ENCODE measurements around the gene INTS11. TPM values are rescaled to one million over a fixed set of nuclear protein-coding genes. Genes with fewer than 3 reads are reported as not detected.

Gene INTS11
- total and polyA plus RNA-seq, 2 donors (not counting 1 experiment from before 2014, with no cell fraction given), result 149 to 245 TPM

DNA sequence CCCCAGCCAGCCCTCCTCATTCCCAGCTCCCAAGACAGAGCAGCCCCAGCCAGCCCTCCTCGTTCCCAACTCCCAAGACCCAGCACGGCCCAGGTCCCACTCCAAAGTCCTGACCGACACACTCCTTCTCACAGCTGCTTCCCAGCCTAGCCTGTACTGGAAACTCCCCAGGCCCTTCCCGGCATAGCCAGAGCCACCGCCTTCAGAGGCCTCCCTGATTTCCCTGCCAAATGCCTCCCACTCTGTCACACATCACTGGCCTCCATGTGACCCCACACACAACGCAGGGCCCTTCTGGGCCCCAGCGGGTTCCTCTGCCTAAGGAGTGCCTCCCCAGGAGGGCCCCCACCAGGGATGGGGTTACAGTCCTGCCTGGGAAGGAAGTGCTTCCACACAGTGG lies 53.6 kb downstream of the INTS11 start:
- H3K27ac Mint-ChIP-seq, result no peak overlapping the region
- H3K4me1 Mint-ChIP-seq, result peaks cover 36% of the 10 kb centered on the region
- peaks cover 65% of the 10 kb centered on the region for H3K79me2 ChIP-seq (ENCODE audit: control insufficient read depth, insufficient read depth, low read length)
- H3K4me2 ChIP-seq (replicated peaks; ENCODE audit: low read depth, low read length, poor library complexity, severe bottlenecking), result peak overlapping the region; percentile 42
- H4K20me1 ChIP-seq (ENCODE audit: control insufficient read depth, insufficient read depth, low read length, poor library complexity, severe bottlenecking), result peaks cover 62% of the 10 kb centered on the region
- no peaks in the 10 kb centered on the region for H3K27me3 ChIP-seq (replicated peaks in 1 of 4; ENCODE audit: control extremely low read depth in 1 of 4, control insufficient read depth in 3 of 4, insufficient read depth in 4 of 4, low read length in 3 of 4)
- H3K9me3 Mint-ChIP-seq (ENCODE audit: insufficient read depth), result no peaks in the 10 kb centered on the region
- H3K36me3 ChIP-seq (replicated peaks in 1 of 2; ENCODE audit: control extremely low read depth in 1 of 2, control insufficient read depth in 1 of 2, extremely low read depth in 1 of 2, insufficient read depth in 2 of 2, low read length in 1 of 2), result peaks cover 0 to 22% of the 10 kb centered on the region in 2 experiments
- DNase-seq (no peak), ATAC-seq (ENCODE audit: low read depth) (no peak)
- no peak overlapping the region for H2AFZ ChIP-seq (ENCODE audit: insufficient read depth, low read depth, low read length, poor library complexity, severe bottlenecking)
- no peaks in the 10 kb centered on the region for H3K9me3 ChIP-seq (ENCODE audit: control extremely low read depth in 1 of 3, control insufficient read depth in 2 of 3, insufficient read depth in 1 of 3, low read length in 2 of 3)
- H3K4me3 ChIP-seq (ENCODE audit: control extremely low read depth in 1 of 5, extremely low read depth in 1 of 5, insufficient read depth in 1 of 5, low read depth in 2 of 5, low read length in 4 of 5), result no peak overlapping the region
- H3K4me1 ChIP-seq (ENCODE audit: control insufficient read depth in 2 of 2, insufficient read depth in 2 of 2, low read length in 2 of 2), result peaks cover 29 to 38% of the 10 kb centered on the region in 2 donors
- intact Hi-C loops (cut with micrococcal nuclease), result no loop called here
- WGBS (ENCODE audit: insufficient coverage), result 72% methylated on average over 7 of the region's 7 CpGs
- H3K9ac ChIP-seq (ENCODE audit: low read length), result no peak overlapping the region
- POLR2A ChIA-PET, result interaction anchor here (0.6 to 0.8 kb wide), 2 partner anchors 134 to 174 kb away, joined by 3 to 4 read pairs; no protein-coding TSS in a partner anchor
- peak overlapping the region; percentile 77 for H3K4me3 Mint-ChIP-seq
- no peak overlapping the region for H3K27ac ChIP-seq (ENCODE audit: low read length in 2 of 2)
- TF ChIP-seq CTCF (IDR thresholded peaks at IDR 0.05) (no peak), EZH2 (IDR thresholded peaks at IDR 0.05; ENCODE audit: borderline replicate concordance, insufficient read depth, low read depth, low read length, poor library complexity, severe bottlenecking) (no peak)
- H3K27me3 Mint-ChIP-seq, result no peaks in the 10 kb centered on the region
- CTCF ChIA-PET, result interaction anchor here (0.8 to 1.2 kb wide), 2 partner anchors 21 to 148 kb away, joined by 3 to 4 read pairs; no protein-coding TSS in a partner anchor

DNA sequence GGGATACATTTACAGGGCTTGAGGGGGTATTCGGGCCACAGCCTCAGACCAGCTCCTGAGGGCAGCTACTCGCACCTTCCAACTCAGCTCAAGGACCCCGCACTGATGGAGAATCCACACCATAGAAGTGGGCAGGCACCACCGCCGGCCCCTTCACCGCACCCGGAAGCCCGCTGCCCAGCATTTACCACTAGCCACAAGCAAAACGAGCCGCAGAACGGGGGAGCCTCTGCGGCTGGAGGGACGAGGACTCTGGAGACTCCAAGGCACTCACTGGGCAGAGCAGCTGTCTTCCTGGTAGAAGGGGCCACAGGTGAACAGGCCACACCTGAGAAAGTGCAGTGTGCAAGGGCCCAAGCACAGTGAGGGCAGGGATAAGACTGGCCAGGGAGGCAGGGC lies 56.2 kb downstream of the INTS11 start:
- H3K4me3 ChIP-seq (ENCODE audit: control extremely low read depth in 1 of 5, extremely low read depth in 1 of 5, insufficient read depth in 1 of 5, low read depth in 2 of 5, low read length in 4 of 5), result no peak overlapping the region
- ATAC-seq (ENCODE audit: low read depth) (no peak), DNase-seq (no peak)
- H3K4me1 Mint-ChIP-seq, result peaks cover 35% of the 10 kb centered on the region
- H3K4me3 Mint-ChIP-seq, result no peak overlapping the region
- H3K27ac Mint-ChIP-seq, result no peak overlapping the region
- H3K4me1 ChIP-seq (ENCODE audit: control insufficient read depth in 2 of 2, insufficient read depth in 2 of 2, low read length in 2 of 2), result peaks cover 24 to 31% of the 10 kb centered on the region in 2 donors
- H3K9ac ChIP-seq (ENCODE audit: low read length), result no peak overlapping the region
- peaks cover 0 to 40% of the 10 kb centered on the region in 2 experiments for H3K36me3 ChIP-seq (replicated peaks in 1 of 2; ENCODE audit: control extremely low read depth in 1 of 2, control insufficient read depth in 1 of 2, extremely low read depth in 1 of 2, insufficient read depth in 2 of 2, low read length in 1 of 2)
- intact Hi-C loops (cut with micrococcal nuclease), result no loop called here
- ChIA-PET CTCF (no interaction called here), POLR2A (interaction anchor here (0.6 kb wide), 2 partner anchors 11 to 88 kb away, joined by 3 to 4 read pairs; no protein-coding TSS in a partner anchor)
- H3K9me3 ChIP-seq (ENCODE audit: control extremely low read depth in 1 of 3, control insufficient read depth in 2 of 3, insufficient read depth in 1 of 3, low read length in 2 of 3), result no peaks in the 10 kb centered on the region
- peaks cover 84% of the 10 kb centered on the region for H4K20me1 ChIP-seq (ENCODE audit: control insufficient read depth, insufficient read depth, low read length, poor library complexity, severe bottlenecking)
- H3K27ac ChIP-seq (ENCODE audit: low read length in 2 of 2), result no peak overlapping the region
- H3K4me2 ChIP-seq (replicated peaks; ENCODE audit: low read depth, low read length, poor library complexity, severe bottlenecking), result no peak overlapping the region
- H3K27me3 Mint-ChIP-seq, result no peaks in the 10 kb centered on the region
- H3K27me3 ChIP-seq (replicated peaks in 1 of 4; ENCODE audit: control extremely low read depth in 1 of 4, control insufficient read depth in 3 of 4, insufficient read depth in 4 of 4, low read length in 3 of 4), result no peaks in the 10 kb centered on the region
- 98% methylated on average over 13 of the region's 13 CpGs for WGBS (ENCODE audit: insufficient coverage)
- H3K79me2 ChIP-seq (ENCODE audit: control insufficient read depth, insufficient read depth, low read length), result peaks cover 70% of the 10 kb centered on the region
- no peak overlapping the region for H2AFZ ChIP-seq (ENCODE audit: insufficient read depth, low read depth, low read length, poor library complexity, severe bottlenecking)
- TF ChIP-seq EZH2 (IDR thresholded peaks at IDR 0.05; ENCODE audit: borderline replicate concordance, insufficient read depth, low read depth, low read length, poor library complexity, severe bottlenecking), result no peak
- no peak for TF ChIP-seq CTCF (IDR thresholded peaks at IDR 0.05)
- no peaks in the 10 kb centered on the region for H3K9me3 Mint-ChIP-seq (ENCODE audit: insufficient read depth)
